Ovary (tissue), 3 donors: Measurements from ENCODE around the gene ATXN2.

Experiments
- CTCF ChIP-seq, 3 donors: fragments of 450-650 bp in 2 of 3; fragments of 200-600 bp in 1 of 3; IDR thresholded peaks; one replicate each; pipeline versions ENCODE4 v1.5.1 to v1.8.0; 2016 to 2022; ENCODE audit warnings: antibody characterized with exemption in 3 of 3, mild to moderate bottlenecking in 1 of 3
- EP300 ChIP-seq: sonication (generic); formaldehyde crosslinking; IDR thresholded peaks from one replicate; pipeline ENCODE4 v1.6.1; 2017; ENCODE audit warnings: antibody characterized with exemption
- POLR2A ChIP-seq: fragments of 450-650 bp; IDR thresholded peaks from one replicate; pipeline ENCODE4 v1.6.1; 2017; ENCODE audit warnings: antibody characterized with exemption, mild to moderate bottlenecking, moderate library complexity
- donor health status: DM: no; HTN: no; CAD: no.

DNA sequence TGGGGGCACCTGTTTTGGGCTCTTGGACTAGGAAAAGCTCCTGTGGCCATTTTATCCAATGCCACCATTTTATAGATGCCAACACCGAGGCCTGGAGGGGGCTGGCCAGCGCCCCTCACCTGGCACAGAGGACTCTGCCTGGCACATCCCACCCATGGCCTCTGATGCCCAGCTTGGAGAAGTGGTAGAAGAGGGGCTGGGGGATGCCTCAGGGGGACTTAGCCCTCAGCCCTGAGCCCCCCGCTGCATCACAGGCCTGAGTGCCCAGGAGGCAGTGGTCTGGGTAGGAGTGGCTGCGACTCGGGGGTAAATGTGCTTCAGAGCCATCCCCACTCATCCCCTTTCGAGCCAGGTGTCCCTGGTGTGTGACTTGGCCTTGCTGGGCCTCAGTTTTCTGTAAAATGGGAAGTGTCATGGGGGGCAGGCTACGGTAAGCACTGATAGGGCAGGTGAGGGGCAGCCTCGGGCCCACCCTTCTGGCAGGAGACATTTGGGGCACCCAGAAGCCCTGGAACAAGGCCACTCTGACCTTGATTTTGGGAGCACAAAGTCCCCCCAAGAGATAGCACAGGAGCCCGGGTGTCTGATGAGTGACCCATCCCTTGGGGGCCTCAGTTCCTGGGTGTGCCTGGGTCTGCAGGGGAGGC is 170.9 kb downstream of the ATXN2 start:
- no peak for TF ChIP-seq CTCF (IDR thresholded peaks at IDR 0.05)
- no peak for TF ChIP-seq EP300
- no peak for TF ChIP-seq POLR2A
